HG03060 (cell line): ENCODE results near the gene KLHL3.

Experiments used
- ATAC-seq: cut with Tn5 transposase; IDR thresholded peaks from one replicate; pipeline ENCODE4 v1.9.1; 2021; ENCODE audit warnings: low read depth, moderate number of reproducible peaks; ENCODE audit not compliant: unreplicated experiment

KLHL3 gene

DNA sequence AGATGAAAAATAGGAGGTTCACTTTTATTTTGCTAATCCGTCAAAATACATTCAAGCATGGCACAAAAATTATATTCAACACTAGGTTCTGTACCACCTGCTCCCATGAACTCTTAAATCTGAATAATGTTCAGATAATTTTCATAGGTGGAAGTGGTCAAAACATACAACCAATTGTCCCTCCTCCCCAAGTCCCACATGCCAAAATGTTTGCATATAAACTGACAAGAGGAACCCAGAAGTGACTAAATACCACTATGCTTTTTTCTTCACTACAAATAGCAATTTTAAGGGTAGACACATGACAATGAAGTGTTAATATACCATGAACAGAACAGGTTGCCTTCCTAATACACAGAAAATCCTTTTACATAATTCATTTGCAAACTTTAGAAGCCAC lies 14.5 kb upstream of the KLHL3 start:
- ATAC-seq, result no peak

- ATAC-seq, result no peak
Observed at GRCh38 chr5:137747848-137748247, 12.0 kb upstream of the KLHL3 start.

DNA sequence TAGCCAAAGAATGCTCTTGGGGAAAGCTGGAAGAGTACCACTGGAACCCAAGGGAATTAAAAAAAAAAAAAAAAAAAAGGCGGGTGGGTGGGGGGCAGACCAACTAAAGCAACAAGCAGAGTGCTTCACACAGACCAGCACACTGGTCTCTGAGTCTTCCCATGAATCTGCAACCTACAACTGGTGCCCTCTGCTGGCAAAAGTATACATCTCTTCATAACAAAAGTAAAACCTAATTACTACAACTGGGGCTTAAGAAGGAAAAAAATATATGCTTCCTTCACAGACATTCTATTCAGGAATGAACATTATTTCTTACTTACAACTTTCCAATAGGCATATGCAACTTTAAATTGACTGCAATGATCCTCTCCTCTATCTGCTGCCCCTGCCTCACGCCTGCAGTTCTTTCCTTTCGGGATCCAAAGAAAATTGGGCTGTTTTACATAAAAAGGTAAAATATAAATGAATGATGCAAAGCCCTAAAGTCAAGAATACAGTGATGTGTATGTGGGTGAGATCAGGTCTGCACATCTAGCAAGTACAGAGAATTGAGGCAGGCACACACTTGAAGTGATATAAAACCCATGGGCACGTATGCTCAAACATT lies 7.2 kb upstream of the KLHL3 start:
- ATAC-seq, result peak; percentile 40

DNA sequence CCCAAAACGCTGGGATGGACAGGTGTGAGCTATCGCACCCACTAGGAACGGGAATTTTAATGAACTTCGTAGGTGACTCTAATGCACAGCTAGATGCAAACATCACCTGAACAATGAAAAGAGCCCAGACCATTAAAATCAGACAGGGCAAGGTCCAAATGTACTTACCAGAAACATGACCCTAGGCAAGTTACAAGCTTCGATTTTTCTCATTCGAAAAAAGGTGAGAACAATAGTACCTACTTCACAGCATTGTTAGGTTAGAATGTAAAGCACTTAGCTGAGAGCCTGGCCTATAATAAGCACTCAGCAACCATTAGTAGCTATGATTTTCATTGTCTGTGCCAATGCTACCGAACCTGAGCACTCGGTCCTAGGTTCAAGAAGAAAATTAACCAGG lies 5.8 kb upstream of the KLHL3 start:
- no peak for ATAC-seq

GRCh38 chr5:137739737-137740136 lies 3.8 kb upstream of the KLHL3 start:
- ATAC-seq, result no peak

DNA sequence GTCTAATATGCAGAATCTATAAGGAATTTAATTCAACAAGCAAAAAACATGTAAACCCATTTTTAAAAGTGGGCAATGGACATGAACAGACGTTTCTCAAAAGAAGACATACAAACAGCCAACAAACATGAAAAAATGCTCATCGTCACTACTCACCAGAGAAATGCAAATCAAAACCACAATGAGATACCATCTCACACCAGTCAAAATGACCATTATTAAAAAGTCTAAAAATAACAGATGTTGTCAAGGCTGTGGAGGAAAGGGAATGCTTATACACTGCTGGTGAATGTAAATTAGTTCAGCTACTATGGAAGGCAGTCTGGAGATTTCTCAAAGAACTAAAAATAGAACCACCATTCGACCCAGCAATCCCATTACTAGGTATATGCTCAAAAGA lies 3.1 kb upstream of the KLHL3 start:
- ATAC-seq, result no peak

GRCh38 chr5:137737349-137738131 lies 1.7 kb upstream of the KLHL3 start:
- no peak for ATAC-seq

DNA sequence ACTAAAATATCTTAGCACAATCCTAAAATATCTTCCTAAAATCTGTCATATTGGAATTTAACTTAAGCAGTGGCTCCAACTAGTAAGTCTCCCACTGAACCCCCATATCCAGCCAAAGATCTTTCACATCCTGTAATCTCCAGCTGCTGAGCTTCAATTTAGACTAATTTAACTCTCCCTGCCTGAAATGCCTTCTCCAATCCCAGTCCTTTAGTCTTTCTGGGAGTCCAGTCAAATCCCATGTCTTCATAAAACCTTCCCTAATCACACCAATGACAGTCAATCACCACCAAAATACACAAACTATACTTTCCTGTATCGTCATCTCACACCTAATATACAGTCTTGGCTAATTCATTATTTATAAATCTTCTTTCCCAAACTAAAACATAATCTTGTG lies 607 bp upstream of the KLHL3 start:
- no peak for ATAC-seq

- no peak for ATAC-seq
Observed at GRCh38 chr5:137734962-137735554, 831 bp downstream of the KLHL3 start.

DNA sequence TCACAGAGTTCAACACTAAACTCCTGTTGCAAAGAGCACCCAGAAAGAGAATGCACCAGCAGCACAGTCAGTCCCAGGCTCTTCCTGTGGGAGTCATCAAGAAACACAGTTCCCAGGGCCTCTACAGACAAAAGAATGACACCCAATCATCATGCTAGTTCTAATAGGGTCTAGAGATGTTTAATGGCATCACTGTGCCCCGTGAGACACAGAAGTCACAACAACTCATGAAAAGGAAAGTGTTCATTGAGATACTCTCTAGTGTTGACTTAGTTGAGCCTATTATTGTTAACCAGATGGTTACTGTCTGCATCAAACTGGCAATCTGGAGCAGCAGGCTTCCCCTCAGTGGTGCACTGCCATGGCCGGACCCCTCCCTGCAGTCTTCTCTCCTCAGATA lies 1.6 kb downstream of the KLHL3 start:
- ATAC-seq, result no peak

- ATAC-seq, result no peak
Observed at GRCh38 chr5:137733922-137734321, 2.0 kb downstream of the KLHL3 start.

DNA sequence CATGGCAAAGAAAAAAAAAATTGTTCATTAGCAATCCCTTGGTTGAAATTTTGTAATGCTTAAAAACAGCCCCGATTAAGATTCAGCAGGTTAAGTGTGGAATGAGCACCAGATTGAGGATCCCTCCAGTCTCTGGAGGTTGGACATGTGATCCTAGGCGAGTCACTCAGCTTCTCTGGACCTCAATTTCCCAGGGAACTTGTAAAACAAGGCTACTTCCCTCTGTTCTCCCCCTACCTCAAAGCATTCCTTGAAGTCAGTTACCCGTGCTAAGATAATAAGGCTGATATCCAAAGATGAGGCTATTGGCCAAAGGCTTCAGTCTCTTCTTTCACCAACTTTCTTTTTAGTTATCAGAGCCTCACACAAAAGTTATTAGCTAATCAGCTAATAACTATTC lies 2.9 kb downstream of the KLHL3 start:
- no peak for ATAC-seq

DNA sequence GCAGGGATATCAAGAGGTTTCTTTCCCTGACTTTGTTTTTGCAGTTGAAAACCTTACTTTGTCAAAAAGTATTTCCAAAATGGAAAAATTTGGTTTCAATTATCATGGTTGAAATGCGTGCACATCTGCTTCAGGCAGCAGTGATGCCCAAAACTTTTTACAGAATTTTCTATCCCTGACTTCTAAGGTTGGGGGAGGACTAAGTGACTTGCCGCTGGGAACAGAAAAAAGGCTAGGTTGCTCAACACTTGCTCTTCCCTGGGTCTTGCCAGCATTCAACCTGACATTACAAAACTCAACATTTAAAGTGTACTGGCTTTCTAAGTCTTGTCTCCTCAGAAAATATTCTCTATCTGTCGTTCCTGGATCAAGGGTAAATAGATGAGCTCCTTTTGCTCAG lies 4.7 kb downstream of the KLHL3 start:
- ATAC-seq, result no peak

DNA sequence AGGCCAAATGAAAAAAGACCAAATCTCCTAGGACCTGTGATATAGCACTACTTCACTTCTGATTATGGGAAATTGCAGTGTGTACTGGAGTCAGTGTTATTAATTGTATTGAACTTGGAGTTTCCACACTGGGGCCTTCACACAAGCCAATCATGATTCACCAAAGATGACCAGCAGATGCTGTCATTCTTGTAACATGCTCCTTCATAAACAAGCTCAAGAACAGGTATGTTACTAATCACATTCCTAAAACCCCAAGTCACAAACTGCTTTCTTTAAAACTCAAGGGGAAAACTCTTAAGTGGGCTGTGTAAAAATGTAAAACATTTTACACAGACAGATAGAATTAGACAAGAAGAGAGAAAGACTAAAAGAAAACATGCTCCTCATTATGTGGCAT lies 5.6 kb downstream of the KLHL3 start:
- ATAC-seq, result no peak

DNA sequence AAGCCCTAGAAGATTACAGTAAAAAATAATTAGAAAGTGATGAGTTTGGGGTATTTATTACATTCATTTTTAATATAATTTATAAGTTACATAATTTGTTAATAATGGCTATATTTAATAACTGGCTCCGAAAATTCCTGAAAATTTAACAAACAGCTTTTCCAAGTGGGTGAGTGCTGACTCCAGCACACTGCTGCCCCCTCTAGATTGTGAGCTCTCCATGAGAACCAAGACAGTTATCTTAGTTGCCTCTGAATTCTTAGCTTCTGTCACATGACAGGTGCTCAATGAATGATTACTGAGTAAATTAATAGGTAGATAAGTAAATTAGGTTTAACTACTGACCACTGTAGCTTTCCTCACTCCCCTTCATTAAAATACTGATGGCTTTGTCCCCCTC lies 7.8 kb downstream of the KLHL3 start:
- ATAC-seq, result no peak

DNA sequence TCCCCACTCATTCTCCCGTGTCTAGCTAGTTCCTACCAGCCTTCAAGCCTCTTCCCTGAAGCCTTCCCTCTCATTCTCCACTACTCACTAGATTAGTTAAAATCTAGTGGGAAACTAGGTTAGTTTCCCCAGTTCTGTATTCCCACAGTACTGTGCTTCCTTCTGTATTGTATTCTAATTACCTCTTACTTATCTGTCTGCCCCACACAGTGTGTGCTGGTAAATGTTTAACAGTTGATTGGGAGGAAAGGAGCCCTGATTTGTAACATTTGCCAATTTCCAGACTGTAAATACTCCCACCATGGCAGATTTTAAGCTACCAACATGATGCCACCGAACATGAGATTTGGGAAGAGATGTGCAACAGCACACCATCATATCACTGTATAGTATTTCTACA lies 8.3 kb downstream of the KLHL3 start:
- ATAC-seq, result no peak

- ATAC-seq, result no peak
Observed at GRCh38 chr5:137724251-137724650, 11.6 kb downstream of the KLHL3 start.

DNA sequence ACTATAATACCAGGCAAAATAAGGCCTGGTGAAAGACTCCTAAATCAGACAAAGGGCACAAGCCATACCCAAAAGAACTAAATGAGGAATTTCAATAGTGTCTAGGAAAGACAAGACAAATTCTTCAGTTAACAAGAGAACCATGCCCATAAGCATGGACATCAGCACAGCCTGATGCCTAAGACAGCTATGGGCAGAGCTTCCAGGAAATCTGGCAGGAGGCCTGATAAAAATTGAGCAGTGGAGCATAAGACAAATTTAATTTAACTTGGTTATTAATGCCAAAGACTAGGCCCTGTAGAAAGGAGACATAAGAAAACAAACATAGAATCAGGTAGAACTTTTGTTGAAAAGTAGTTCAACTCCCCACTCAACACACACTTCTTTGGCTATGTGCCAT lies 17.3 kb downstream of the KLHL3 start:
- no peak for ATAC-seq

DNA sequence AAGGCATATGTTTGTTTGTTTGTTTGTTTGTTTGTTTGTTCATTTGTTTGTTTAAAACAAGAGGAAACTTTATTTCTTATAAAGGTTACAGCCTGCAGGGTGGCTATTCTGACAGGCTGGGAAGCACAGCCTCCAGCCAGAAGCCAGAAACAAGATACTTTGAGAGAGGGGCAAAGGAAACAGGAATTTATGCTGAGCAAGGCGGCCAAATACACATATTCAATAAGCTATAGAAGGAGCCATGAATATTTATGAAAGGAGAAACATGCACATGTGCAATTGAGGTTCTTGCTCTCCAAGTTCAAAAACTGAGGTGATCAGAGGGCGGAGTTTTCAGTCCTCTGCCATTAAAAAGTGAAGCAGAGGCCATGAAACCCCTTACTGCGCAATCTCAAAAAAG lies 19.6 kb downstream of the KLHL3 start:
- no peak for ATAC-seq

GRCh38 chr5:137715456-137715855 lies 20.4 kb downstream of the KLHL3 start:
- ATAC-seq, result no peak

DNA sequence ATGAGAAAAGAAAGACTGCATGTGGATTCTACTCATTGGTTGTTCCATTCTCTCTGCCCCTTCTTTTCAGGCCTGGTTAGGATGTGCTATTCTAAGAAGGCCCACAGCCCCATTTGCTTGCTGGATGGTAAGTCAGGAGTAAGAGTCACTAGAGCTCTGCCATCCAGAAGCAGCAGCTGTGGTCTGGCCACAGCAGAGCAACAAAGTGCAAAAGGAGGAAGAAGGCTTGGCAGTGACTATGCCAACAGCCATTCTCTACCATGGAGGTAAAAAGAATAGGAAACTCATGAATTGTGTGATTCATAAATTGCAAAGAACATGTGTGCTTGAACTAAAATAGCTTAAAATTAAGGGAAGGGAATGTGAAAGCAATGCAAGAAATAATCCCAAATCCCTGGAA lies 20.9 kb downstream of the KLHL3 start:
- no peak for ATAC-seq

- ATAC-seq, result no peak
Observed at GRCh38 chr5:137714494-137714893, 21.4 kb downstream of the KLHL3 start.
